ENCODE results near the gene MTA3. TPM values are rescaled to one million over a fixed set of nuclear protein-coding genes. Genes with fewer than 3 reads are reported as not detected.

Gene MTA3
- polyA plus RNA-seq, 1 donor from 2014 or later = 11.2 TPM

- Histone ChIP-seq H3K27ac (ENCODE audit: low read length) (no peak overlapping the region), H2AFZ (ENCODE audit: low read depth, low read length) (no peak overlapping the region), H3K27me3 (ENCODE audit: insufficient read depth, low read depth, low read length) (no peaks in the 10 kb centered on the region), H3K9me2 (ENCODE audit: insufficient read depth, low read length) (no peaks in the 10 kb centered on the region), H3K9ac (ENCODE audit: low read length) (no peak overlapping the region), H3K79me2 (replicated peaks; ENCODE audit: insufficient read depth, low read length) (no peaks in the 10 kb centered on the region), H4K20me1 (ENCODE audit: insufficient read depth) (no peaks in the 10 kb centered on the region), H3K36me3 (ENCODE audit: insufficient read depth, low read length) (no peaks in the 10 kb centered on the region), H3F3A (ENCODE audit: insufficient read depth, low read length, poor library complexity, severe bottlenecking) (no peaks in the 10 kb centered on the region), H3K9me3 (ENCODE audit: low read length) (no peaks in the 10 kb centered on the region), H3K4me3 (ENCODE audit: low read length) (no peak overlapping the region), H3K4me2 (ENCODE audit: low read length) (no peak overlapping the region)
- no peak for TF ChIP-seq EZH2 (IDR thresholded peaks at IDR 0.05; ENCODE audit: borderline replicate concordance, insufficient read depth, low read length, poor library complexity, severe bottlenecking)
- no peak for TF ChIP-seq POLR2AphosphoS5 (IDR thresholded peaks at IDR 0.05)
- no peak for TF ChIP-seq RAD21 (conservative IDR thresholded peaks at IDR 0.05)
- no peak for TF ChIP-seq MXI1 (conservative IDR thresholded peaks at IDR 0.05; ENCODE audit: poor library complexity, severe bottlenecking)
These were observed 36.0 kb upstream of the MTA3 start for GRCh38 chr2:42532397-42532796.

- no peaks in the 10 kb centered on the region for H3F3A ChIP-seq (ENCODE audit: insufficient read depth, low read length, poor library complexity, severe bottlenecking)
These were observed 30.9 kb upstream of the MTA3 start for GRCh38 chr2:42537493-42537892.

More at GRCh38 chr2:42537493-42537892, 30.9 kb upstream of the MTA3 start:
- Histone ChIP-seq H4K20me1 (ENCODE audit: insufficient read depth) (no peaks in the 10 kb centered on the region), H3K9me3 (ENCODE audit: low read length) (no peaks in the 10 kb centered on the region), H3K4me3 (ENCODE audit: low read length) (no peak overlapping the region), H3K9ac (ENCODE audit: low read length) (no peak overlapping the region), H3K36me3 (ENCODE audit: insufficient read depth, low read length) (no peaks in the 10 kb centered on the region), H3K79me2 (replicated peaks; ENCODE audit: insufficient read depth, low read length) (no peaks in the 10 kb centered on the region), H3K27me3 (ENCODE audit: insufficient read depth, low read depth, low read length) (no peaks in the 10 kb centered on the region), H3K4me2 (ENCODE audit: low read length) (no peak overlapping the region), H2AFZ (ENCODE audit: low read depth, low read length) (no peak overlapping the region), H3K27ac (ENCODE audit: low read length) (no peak overlapping the region), H3K9me2 (ENCODE audit: insufficient read depth, low read length) (no peaks in the 10 kb centered on the region)
- TF ChIP-seq CTCF (IDR thresholded peaks at IDR 0.05; ENCODE audit: poor library complexity, severe bottlenecking) = no peak
- TF ChIP-seq RAD21 (conservative IDR thresholded peaks at IDR 0.05) = no peak
- no peak for TF ChIP-seq SMC3 (conservative IDR thresholded peaks at IDR 0.05; ENCODE audit: poor library complexity)
- no peak for TF ChIP-seq EP300 (conservative IDR thresholded peaks at IDR 0.05; ENCODE audit: poor library complexity, severe bottlenecking)
- TF ChIP-seq TAF1 (IDR thresholded peaks at IDR 0.05; ENCODE audit: low read depth) = no peak
- no peak for TF ChIP-seq POLR2AphosphoS5 (IDR thresholded peaks at IDR 0.05)
- no peak for TF ChIP-seq MXI1 (conservative IDR thresholded peaks at IDR 0.05; ENCODE audit: poor library complexity, severe bottlenecking)
- no peak for TF ChIP-seq REST (IDR thresholded peaks at IDR 0.05; ENCODE audit: borderline replicate concordance)
- TF ChIP-seq EZH2 (IDR thresholded peaks at IDR 0.05; ENCODE audit: borderline replicate concordance, insufficient read depth, low read length, poor library complexity, severe bottlenecking) = no peak

All from neural cell (in vitro differentiated cells).